ENCODE results near the gene CATSPERB.

DNA sequence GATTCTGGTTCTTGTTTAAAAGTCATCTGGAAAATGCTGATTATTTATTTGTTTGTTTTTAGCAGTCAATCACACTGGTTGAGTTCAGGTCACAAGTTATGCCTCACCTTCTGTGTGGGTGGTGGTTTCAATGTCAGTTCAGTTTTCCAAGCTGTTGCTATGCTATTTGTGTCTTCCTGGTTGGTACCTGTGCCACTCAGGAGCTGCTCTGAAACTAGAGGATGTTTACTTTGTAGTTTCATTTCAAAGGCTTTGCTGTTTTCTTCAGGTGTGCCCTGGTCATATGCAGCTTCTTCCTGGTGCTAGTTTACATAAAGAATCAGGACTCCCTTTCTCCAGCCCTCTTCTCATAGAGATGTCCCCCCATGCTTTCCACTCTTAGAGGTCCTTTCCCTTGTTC, 146.0 kb downstream of the CATSPERB start:
- TF ChIP-seq, protein P1, sequence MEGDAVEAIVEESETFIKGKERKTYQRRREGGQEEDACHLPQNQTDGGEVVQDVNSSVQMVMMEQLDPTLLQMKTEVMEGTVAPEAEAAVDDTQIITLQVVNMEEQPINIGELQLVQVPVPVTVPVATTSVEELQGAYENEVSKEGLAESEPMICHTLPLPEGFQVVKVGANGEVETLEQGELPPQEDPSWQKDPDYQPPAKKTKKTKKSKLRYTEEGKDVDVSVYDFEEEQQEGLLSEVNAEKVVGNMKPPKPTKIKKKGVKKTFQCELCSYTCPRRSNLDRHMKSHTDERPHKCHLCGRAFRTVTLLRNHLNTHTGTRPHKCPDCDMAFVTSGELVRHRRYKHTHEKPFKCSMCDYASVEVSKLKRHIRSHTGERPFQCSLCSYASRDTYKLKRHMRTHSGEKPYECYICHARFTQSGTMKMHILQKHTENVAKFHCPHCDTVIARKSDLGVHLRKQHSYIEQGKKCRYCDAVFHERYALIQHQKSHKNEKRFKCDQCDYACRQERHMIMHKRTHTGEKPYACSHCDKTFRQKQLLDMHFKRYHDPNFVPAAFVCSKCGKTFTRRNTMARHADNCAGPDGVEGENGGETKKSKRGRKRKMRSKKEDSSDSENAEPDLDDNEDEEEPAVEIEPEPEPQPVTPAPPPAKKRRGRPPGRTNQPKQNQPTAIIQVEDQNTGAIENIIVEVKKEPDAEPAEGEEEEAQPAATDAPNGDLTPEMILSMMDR (IDR thresholded peaks at IDR 0.05; ENCODE audit: borderline replicate concordance, extremely low read depth, low read length, poor library complexity, severe bottlenecking), result no peak
- TF ChIP-seq EZH2 (IDR thresholded peaks at IDR 0.05; ENCODE audit: borderline replicate concordance, low read depth, low read length, severe bottlenecking), result no peak
